Loucy (cell line): ENCODE data around the gene ADCY4.

Experiments
- H2AFZ ChIP-seq: fragments of 200-600 bp; sonication (generic); 2 replicates; pipeline ENCODE4 v1.6.0; 2016; ENCODE audit warnings: antibody characterized with exemption, mild to moderate bottlenecking, low read length, moderate library complexity
- H3F3A ChIP-seq: fragments of 200-600 bp; 2 replicates; pipeline ENCODE4 v1.6.0; 2016; ENCODE audit warnings: antibody characterized with exemption, low read depth, mild to moderate bottlenecking
- H3K27me3 ChIP-seq: fragments of 200-600 bp; sonication (generic); 2 replicates; pipeline ENCODE4 v1.6.1; 2014; ENCODE audit warnings: low read length, mild to moderate bottlenecking; ENCODE audit not compliant: insufficient read depth, poor library complexity, severe bottlenecking
- H3K36me3 ChIP-seq: fragments of 200-600 bp; sonication (generic); 2 replicates; pipeline ENCODE4 v1.6.1; 2016; ENCODE audit warnings: low read length; ENCODE audit not compliant: insufficient read depth
- H3K4me1 ChIP-seq: fragments of 200-600 bp; sonication (generic); 2 replicates; pipeline ENCODE4 v1.5.1; 2014; ENCODE audit warnings: low read length, mild to moderate bottlenecking; ENCODE audit not compliant: insufficient read depth, poor library complexity, severe bottlenecking
- H3K4me2 ChIP-seq: fragments of 200-600 bp; sonication (generic); 2 replicates; pipeline ENCODE4 v1.6.0; 2014; ENCODE audit warnings: antibody characterized with exemption, low read length, low read depth, mild to moderate bottlenecking; ENCODE audit not compliant: poor library complexity, severe bottlenecking
- H3K4me3 ChIP-seq: fragments of 200-600 bp; sonication (generic); 2 replicates; pipeline ENCODE4 v1.5.1; 2014; ENCODE audit warnings: low read length, mild to moderate bottlenecking, mixed read lengths; ENCODE audit not compliant: poor library complexity, severe bottlenecking
- H3K79me2 ChIP-seq: fragments of 200-600 bp; sonication (generic); 2 replicates; pipeline ENCODE4 v1.6.1; 2014; ENCODE audit warnings: low read length; ENCODE audit not compliant: insufficient read depth
- H3K9ac ChIP-seq: fragments of 200-600 bp; sonication (generic); 2 replicates; pipeline ENCODE4 v1.6.0; 2014; ENCODE audit warnings: mild to moderate bottlenecking, low read depth, low read length, moderate library complexity; ENCODE audit not compliant: poor library complexity, severe bottlenecking
- H3K9me2 ChIP-seq: fragments of 200-600 bp; sonication (generic); replicated peaks from 2 replicates; pipeline ENCODE4 v1.6.1; 2016; ENCODE audit warnings: low read depth, low read length, mixed read lengths
- H3K9me3 ChIP-seq: fragments of 200-600 bp; sonication (generic); 2 replicates; pipeline ENCODE4 v1.6.1; 2014; ENCODE audit warnings: mild to moderate bottlenecking, antibody characterized with exemption, low read length, low read depth; ENCODE audit not compliant: insufficient read depth
- H4K20me1 ChIP-seq: fragments of 200-600 bp; sonication (generic); 2 replicates; pipeline ENCODE4 v1.6.0; 2014; ENCODE audit warnings: antibody characterized with exemption, low read length, mild to moderate bottlenecking; ENCODE audit not compliant: insufficient read depth, poor library complexity, severe bottlenecking
- EZH2phosphoT487 ChIP-seq: fragments of 200-600 bp; IDR thresholded peaks from 2 replicates; pipeline ENCODE4 v1.6.1; 2018; ENCODE audit warnings: antibody characterized with exemption, mild to moderate bottlenecking, moderate library complexity, borderline replicate concordance
- TF ChIP-seq, protein P1 (sequence below): fragments of 200-600 bp; sonication (generic); conservative IDR thresholded peaks from 2 replicates; pipeline ENCODE4 v1.5.1; 2014; ENCODE audit warnings: mild to moderate bottlenecking, antibody characterized with exemption, low read length

Gene ADCY4

GRCh38 chr14:24322672-24323071 is 12.2 kb downstream of the ADCY4 start:
- Histone ChIP-seq H3F3A (0 out of 2 replicates have a peak, but pooled peaks cover 3% of the 10 kb centered on the region), H3K27me3 (no peaks in the 10 kb centered on the region), H3K4me2 (no peak overlapping the region), H3K79me2 (no peaks in the 10 kb centered on the region), H3K9me3 (no peaks in the 10 kb centered on the region), H3K9ac (no peak overlapping the region), H4K20me1 (no peaks in the 10 kb centered on the region), H2AFZ (no peak overlapping the region), H3K4me1 (peaks cover 26% of the 10 kb centered on the region), H3K36me3 (no peaks in the 10 kb centered on the region), H3K4me3 (no peak overlapping the region), H3K9me2 (no peaks in the 10 kb centered on the region)
- TF ChIP-seq, protein P1, sequence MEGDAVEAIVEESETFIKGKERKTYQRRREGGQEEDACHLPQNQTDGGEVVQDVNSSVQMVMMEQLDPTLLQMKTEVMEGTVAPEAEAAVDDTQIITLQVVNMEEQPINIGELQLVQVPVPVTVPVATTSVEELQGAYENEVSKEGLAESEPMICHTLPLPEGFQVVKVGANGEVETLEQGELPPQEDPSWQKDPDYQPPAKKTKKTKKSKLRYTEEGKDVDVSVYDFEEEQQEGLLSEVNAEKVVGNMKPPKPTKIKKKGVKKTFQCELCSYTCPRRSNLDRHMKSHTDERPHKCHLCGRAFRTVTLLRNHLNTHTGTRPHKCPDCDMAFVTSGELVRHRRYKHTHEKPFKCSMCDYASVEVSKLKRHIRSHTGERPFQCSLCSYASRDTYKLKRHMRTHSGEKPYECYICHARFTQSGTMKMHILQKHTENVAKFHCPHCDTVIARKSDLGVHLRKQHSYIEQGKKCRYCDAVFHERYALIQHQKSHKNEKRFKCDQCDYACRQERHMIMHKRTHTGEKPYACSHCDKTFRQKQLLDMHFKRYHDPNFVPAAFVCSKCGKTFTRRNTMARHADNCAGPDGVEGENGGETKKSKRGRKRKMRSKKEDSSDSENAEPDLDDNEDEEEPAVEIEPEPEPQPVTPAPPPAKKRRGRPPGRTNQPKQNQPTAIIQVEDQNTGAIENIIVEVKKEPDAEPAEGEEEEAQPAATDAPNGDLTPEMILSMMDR = no peak
- TF ChIP-seq EZH2phosphoT487 = no peak

GRCh38 chr14:24321212-24321975 is 13.5 kb downstream of the ADCY4 start:
- Histone ChIP-seq H3F3A (no peaks in the 10 kb centered on the region), H3K9ac (no peak overlapping the region), H3K36me3 (no peaks in the 10 kb centered on the region), H3K4me1 (peaks cover 17% of the 10 kb centered on the region), H2AFZ (no peak overlapping the region), H3K9me2 (no peaks in the 10 kb centered on the region), H3K27me3 (no peaks in the 10 kb centered on the region), H3K4me3 (no peak overlapping the region), H4K20me1 (no peaks in the 10 kb centered on the region), H3K9me3 (no peaks in the 10 kb centered on the region), H3K4me2 (no peak overlapping the region), H3K79me2 (no peaks in the 10 kb centered on the region)
- no peak for TF ChIP-seq EZH2phosphoT487
- TF ChIP-seq, protein P1 = no peak

- no peaks in the 10 kb centered on the region for H3K27me3 ChIP-seq
- H3K9me2 ChIP-seq = no peaks in the 10 kb centered on the region
- TF ChIP-seq, protein P1 = no peak
- no peak for TF ChIP-seq EZH2phosphoT487
- no peak overlapping the region for H3K4me2 ChIP-seq
- H4K20me1 ChIP-seq = no peaks in the 10 kb centered on the region
- H2AFZ ChIP-seq = no peak overlapping the region
- H3K4me1 ChIP-seq = peaks cover 22% of the 10 kb centered on the region
- H3K9me3 ChIP-seq = no peaks in the 10 kb centered on the region
- no peaks in the 10 kb centered on the region for H3K79me2 ChIP-seq
- H3K4me3 ChIP-seq = no peak overlapping the region
- no peak overlapping the region for H3K9ac ChIP-seq
- no peaks in the 10 kb centered on the region for H3F3A ChIP-seq
- no peaks in the 10 kb centered on the region for H3K36me3 ChIP-seq
These were observed 17.5 kb downstream of the ADCY4 start for GRCh38 chr14:24317141-24317928.
